SK-N-MC (cell line): ENCODE measurements around the gene CLASRP.

ENCODE experiments used
- EZH2 ChIP-seq: fragments of 200-600 bp; sonication (generic); IDR thresholded peaks from one replicate; pipeline ENCODE4 v1.6.1; 2017; ENCODE audit warnings: antibody characterized with exemption
- FOXP2 ChIP-seq: optimal IDR thresholded peaks from 2 replicates; pipeline ENCODE3; 2011; ENCODE audit warnings: mild to moderate bottlenecking, moderate library complexity; ENCODE audit not compliant: insufficient read depth; ENCODE audit errors: extremely low read length, control extremely low read depth
- POLR2AphosphoS5 ChIP-seq: IDR thresholded peaks from 2 replicates; pipeline ENCODE4 v1.6.1; 2012; ENCODE audit warnings: mild to moderate bottlenecking, low read depth, low read length, borderline replicate concordance

DNA sequence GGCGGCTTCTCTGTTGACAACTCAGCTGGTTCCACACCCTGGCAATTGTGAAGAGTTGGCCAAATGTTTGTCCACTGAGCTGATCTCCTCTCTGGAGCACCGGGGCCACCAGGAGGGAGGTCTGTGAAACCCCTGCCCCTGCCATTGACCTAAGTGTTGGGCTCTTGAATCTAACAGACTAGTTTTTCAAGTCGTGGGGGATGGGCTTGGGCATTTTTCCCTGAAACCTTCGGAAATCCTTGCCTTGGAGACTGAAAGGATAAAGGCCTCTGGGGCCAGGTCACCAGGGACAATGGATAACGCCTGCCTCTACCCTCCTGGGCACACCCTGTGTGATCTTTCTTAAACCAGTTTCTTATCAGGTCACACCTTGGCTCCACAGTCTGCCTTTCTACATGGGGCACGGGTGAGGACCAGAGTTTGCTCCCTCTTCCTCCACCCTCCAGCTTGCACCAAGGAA, 41.1 kb downstream of the CLASRP start:
- TF ChIP-seq POLR2AphosphoS5 (no peak), FOXP2 (no peak), EZH2 (no peak)
